HG02678 (cell line): Measurements from ENCODE around the gene ECEL1.
"Not testable (repeated sequence)": the region's sequence is repeated elsewhere in the genome, so short reads cannot be mapped to it uniquely, and the experiment has no call there.

Source experiments
- ATAC-seq: cut with Tn5 transposase; IDR thresholded peaks from one replicate; pipeline ENCODE4 v1.9.1; 2021; ENCODE audit warnings: mild to moderate bottlenecking, moderate library complexity; ENCODE audit not compliant: unreplicated experiment

The ECEL1 gene

GRCh38 chr2:232444409-232445148 is 43.1 kb downstream of the ECEL1 start:
- no peak for ATAC-seq

GRCh38 chr2:232443669-232444408 is 43.8 kb downstream of the ECEL1 start:
- not testable (repeated sequence) for ATAC-seq

DNA sequence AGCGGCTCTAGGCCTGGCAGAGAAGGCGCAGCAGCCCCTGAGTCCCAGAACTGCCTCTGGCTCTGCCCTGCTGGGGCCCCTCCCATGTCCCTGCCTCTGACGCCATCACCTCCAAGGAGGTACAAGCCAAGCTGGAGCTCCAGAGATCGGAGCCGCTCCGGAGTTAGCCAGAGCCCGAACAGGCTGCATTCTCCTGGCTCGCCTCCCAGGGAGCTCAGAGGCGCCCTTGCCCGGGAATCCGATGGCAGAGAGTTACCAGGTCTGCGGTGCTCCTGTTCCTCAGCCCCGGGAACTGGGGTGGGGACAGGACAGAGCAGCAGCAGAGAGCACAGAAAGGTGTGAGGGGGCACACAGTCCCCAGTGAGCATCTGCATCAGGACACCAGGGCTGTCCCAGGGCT is 44.6 kb downstream of the ECEL1 start:
- not testable (repeated sequence) for ATAC-seq

GRCh38 chr2:232442431-232442830 is 45.2 kb downstream of the ECEL1 start:
- ATAC-seq = not testable (repeated sequence)

DNA sequence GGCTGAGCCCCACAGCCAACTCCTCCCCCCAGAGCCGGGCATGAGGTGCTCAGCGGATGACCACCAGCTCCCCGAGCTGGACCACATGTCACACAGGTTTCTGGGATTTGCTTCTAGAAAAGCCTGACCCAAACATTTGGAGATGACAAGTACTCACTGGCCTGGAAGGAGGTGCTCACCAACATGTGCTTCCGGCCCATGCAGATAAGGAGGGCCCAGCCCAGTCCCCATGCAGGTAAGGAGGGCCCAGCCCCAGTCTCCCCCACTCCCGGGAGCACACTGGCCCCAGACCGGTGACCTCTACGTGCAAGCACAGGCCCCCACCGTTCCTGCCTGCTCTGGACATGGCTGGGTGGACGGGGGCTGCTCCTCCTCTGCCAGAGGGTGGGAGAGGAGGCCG is 45.7 kb downstream of the ECEL1 start:
- ATAC-seq = not testable (repeated sequence)

- ATAC-seq = no peak
These were observed 46.4 kb downstream of the ECEL1 start for GRCh38 chr2:232441147-232441651.

- not testable (repeated sequence) for ATAC-seq
These were observed 47.2 kb downstream of the ECEL1 start for GRCh38 chr2:232440220-232441018.

DNA sequence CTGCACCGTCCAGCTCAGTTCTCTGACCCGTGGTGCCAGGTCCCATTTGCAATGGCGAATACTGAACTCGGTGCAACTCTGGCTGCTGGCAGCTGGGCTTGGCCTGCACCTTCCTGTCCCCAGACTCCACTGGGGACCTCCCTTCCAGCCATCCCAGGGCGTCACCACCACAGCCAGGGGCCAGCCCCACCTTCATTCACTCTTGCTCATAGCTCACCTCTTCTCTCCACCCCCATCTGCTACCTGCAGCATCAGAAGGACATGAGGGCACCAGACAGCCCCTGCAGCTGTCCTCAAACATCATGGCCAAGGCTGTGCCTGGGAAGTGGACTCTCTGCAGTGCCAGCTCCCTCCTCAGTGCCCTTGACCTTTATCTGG is 47.9 kb downstream of the ECEL1 start:
- ATAC-seq = no peak

GRCh38 chr2:232438951-232439757 is 48.5 kb downstream of the ECEL1 start:
- ATAC-seq = no peak

DNA sequence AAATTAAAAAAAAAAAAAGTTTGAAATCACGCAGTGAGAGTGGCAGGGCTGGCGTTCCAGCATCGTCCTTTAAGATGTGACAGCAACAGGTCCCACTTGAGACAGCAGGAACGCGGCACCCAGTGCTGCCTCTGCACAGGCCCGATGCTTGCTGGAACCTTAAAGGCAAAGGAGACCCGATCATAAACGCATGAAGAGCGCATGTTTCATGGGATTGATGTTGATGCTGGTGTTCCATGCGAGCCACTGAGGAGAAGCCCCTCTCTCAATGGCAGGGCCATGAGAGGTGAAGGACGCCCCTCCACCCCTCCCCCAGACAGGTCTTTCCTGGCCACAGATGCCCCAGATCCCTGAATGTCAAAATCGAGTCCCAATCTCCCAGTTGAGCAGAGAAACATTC is 49.5 kb downstream of the ECEL1 start:
- ATAC-seq = no peak

DNA sequence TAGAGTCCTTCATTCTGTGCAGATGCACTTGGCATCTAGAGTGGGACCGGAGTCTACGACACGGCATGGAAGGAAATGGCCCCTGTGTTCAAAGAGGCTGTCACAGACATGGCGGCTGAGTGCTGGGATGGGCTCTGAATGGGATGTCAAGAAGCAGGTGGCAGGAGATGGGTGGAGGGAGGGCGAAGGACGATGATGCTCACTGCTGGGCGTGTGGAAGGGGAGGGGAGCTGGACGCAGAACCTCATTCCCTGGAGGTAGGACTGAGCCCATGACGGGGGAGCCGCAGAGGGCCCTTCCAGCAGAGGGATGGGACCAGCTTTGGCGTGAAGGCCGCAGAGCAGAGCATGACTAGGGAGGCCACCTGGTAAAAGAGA is 50.5 kb downstream of the ECEL1 start:
- ATAC-seq = no peak

DNA sequence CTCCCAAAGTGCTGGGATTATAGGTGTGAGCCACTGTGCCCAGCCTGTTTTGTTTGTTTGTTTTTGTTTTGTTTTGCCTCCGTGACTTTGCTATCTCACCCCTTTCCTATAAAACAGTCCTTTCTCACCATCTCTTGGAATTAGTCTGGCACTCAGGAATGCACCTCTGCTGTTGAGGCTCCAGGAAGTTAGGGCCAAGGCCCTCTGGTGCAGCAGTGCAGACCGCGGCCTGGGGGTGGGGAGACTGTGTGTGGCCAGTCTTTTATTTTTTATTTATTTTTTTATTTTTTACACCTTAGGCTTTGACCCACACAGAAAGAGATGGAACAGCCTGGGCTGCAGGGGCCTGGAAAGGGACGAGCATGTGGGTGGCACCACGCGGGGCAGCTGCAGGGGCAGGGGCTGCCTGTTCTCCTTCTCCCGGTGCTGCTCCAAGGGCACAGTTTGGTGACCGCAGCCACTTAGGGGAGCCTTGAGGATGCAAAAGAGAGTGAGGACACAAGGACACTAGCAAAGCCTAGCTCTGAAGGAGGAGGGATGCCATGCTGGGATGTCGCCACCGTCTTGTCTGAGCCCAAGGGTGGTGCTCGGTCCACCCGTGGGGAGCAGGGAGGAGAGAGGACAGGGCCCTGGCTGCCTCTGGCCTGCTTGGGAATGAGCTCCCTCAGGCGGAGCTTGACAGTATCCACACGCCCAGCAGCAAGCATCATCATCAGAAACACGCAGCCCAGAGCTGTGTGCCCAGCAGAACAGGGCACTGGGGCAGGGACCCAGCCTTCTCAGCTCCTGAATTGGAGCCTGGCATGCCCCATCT is 51.0 kb downstream of the ECEL1 start:
- ATAC-seq = no peak

DNA sequence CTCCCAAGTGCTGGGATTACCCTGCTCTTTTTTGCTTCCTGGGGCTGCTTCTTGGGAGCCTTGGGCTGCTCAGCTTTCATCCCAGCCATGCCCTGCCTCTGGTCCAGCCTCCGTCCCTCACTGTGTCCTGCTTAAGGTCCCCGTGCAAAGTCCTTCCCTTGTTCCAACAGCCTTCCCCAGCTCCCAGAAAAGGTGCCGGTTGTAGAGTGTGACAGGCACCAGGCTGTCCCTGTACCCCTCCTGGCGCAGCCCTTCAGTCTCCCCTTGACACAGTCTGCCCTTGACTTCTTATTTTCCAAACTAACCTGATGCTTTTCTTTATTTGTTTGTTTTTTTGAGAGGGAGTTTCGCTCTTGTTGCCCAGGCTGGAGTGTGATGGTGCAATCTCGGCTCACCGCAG is 51.8 kb downstream of the ECEL1 start:
- no peak for ATAC-seq

DNA sequence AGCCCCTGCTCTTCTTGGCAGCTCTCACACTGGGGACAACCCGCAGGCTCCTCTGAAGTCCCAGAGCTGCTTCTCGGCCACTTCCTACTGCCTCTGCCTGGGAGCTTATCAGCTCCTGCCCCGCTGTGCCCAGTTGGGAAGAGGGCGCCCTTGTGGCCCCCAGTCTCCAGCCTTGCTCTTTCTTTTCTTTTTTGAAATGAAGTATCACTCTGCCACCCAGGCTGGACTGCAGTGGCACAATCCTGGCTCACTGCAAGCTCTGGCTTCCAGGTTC is 52.3 kb downstream of the ECEL1 start:
- no peak for ATAC-seq

- ATAC-seq = no peak
These were observed 52.9 kb downstream of the ECEL1 start for GRCh38 chr2:232434563-232435374.

DNA sequence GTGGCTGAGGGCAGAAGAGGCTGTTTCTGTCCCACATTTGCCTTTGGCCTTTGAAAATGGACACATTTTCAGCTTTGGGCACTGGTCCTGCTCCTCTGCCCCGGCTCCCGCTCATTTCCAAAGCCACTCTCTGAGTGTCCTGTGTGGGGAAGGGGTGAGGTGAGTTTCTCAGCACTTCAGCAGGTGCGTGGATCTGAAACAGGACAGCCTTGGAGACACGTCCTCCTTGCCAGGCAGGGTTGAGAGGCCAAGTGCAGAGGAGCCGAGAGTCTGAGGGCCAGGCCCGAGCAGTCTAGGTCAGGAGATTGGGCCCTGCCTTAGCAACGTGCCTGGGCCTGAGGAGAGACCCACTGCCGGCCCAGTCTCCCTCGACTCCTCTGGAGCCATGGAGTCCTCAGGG is 53.5 kb downstream of the ECEL1 start:
- no peak for ATAC-seq

DNA sequence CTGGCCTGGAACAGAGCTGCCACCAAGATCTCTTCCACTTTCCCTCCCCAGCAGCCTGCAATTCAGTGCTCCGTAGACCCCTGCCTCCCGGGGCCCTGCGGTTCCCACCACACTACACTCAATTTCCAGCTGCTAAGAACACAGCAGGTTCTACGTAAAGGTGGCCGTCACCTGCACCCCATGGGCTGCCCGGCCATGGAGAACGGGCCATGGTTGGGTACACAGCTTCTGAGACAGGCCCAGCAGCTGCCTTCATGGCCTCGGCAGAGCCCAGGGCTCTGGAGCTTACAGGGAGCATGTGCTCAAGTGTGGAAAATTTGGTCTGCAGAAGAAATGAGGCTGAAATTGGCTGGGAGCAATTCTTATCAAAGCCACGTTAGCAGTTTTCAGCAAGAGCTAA is 54.0 kb downstream of the ECEL1 start:
- not testable (repeated sequence) for ATAC-seq

GRCh38 chr2:232432598-232433184 is 54.9 kb downstream of the ECEL1 start:
- ATAC-seq = no peak
